CD14-positive monocyte (primary cell): ENCODE measurements around the gene GRIK5. TPM values are rescaled to one million over a fixed set of nuclear protein-coding genes. Genes with fewer than 3 reads are reported as not detected.

Source experiments
- DNase-seq, 3 donors: peaks; one replicate each; pipeline ENCODE4 v3.0.0-alpha.2; 2011 to 2022
- H2AFZ ChIP-seq: 2 replicates; pipeline ENCODE4 v1.6.0; 2012; ENCODE audit warnings: mild to moderate bottlenecking, low read depth, low read length, inconsistent platforms; ENCODE audit not compliant: insufficient read depth, poor library complexity, severe bottlenecking
- H3K27ac ChIP-seq, 2 donors: 1 replicate in 1 of 2; 2 replicates in 1 of 2; pipeline ENCODE4 v1.5.1; 2012 to 2013; ENCODE audit warnings: low read length in 2 of 2, control low read depth in 1 of 2, inconsistent platforms in 1 of 2, low read depth in 1 of 2, mild to moderate bottlenecking in 1 of 2
- H3K27me3 ChIP-seq, 2 donors: one replicate each; pipeline versions ENCODE4 v1.6.0 to v1.6.1; 2011 to 2013; ENCODE audit warnings: low read length in 2 of 2; ENCODE audit not compliant: control insufficient read depth in 2 of 2, insufficient read depth in 2 of 2
- H3K36me3 ChIP-seq, 2 donors: replicated peaks in 1 of 2; 1 replicate in 1 of 2; 2 replicates in 1 of 2; pipeline versions ENCODE4 v1.5.1 to v1.6.1; 2012 to 2013; ENCODE audit warnings: low read length in 2 of 2, control low read depth in 1 of 2, inconsistent platforms in 1 of 2, mild to moderate bottlenecking in 1 of 2; ENCODE audit not compliant: insufficient read depth in 2 of 2, control insufficient read depth in 1 of 2
- H3K4me1 ChIP-seq, 2 donors: 1 replicate in 1 of 2; 2 replicates in 1 of 2; pipeline versions ENCODE4 v1.5.1 to v1.6.1; 2012 to 2013; ENCODE audit warnings: low read length in 2 of 2, control low read depth in 1 of 2, inconsistent platforms in 1 of 2, mild to moderate bottlenecking in 1 of 2, moderate library complexity in 1 of 2; ENCODE audit not compliant: insufficient read depth in 2 of 2, control insufficient read depth in 1 of 2
- H3K4me2 ChIP-seq: replicated peaks from 2 replicates; pipeline ENCODE3; 2012; ENCODE audit warnings: low read length, moderate library complexity, mild to moderate bottlenecking; ENCODE audit not compliant: poor library complexity, severe bottlenecking; ENCODE audit errors: extremely low read depth
- H3K4me3 ChIP-seq, 3 experiments: fragments of 200-600 bp in 1 of 3; sonication (generic) in 1 of 3; replicated peaks in 1 of 3; 1 replicate in 2 of 3; 2 replicates in 1 of 3; pipeline ENCODE4 v1.5.1; 2011 to 2013; ENCODE audit warnings: low read length in 3 of 3, mild to moderate bottlenecking in 3 of 3, control low read depth in 2 of 3, low read depth in 2 of 3, inconsistent platforms in 1 of 3, moderate library complexity in 1 of 3
- H3K79me2 ChIP-seq: 2 replicates; pipeline ENCODE4 v1.6.0; 2012; ENCODE audit warnings: mild to moderate bottlenecking, control low read depth, inconsistent platforms, low read length, moderate library complexity; ENCODE audit not compliant: insufficient read depth
- H3K9ac ChIP-seq: 2 replicates; pipeline ENCODE4 v1.6.0; 2017; ENCODE audit warnings: low read length, mild to moderate bottlenecking; ENCODE audit not compliant: insufficient read depth, poor library complexity, severe bottlenecking
- H3K9me3 ChIP-seq, 2 donors: replicated peaks in 1 of 2; 1 replicate in 1 of 2; 2 replicates in 1 of 2; pipeline versions ENCODE4 v1.5.1 to v1.6.1; 2012 to 2013; ENCODE audit warnings: low read length in 2 of 2, control low read depth in 1 of 2; ENCODE audit not compliant: control insufficient read depth in 1 of 2, insufficient read depth in 1 of 2
- H4K20me1 ChIP-seq: 2 replicates; pipeline ENCODE4 v1.6.0; 2012; ENCODE audit warnings: mild to moderate bottlenecking, low read length, control low read depth, moderate library complexity; ENCODE audit not compliant: insufficient read depth
- H3K27ac Mint-ChIP-seq, 7 donors: one replicate each; pipeline ENCODE4 v1.8.0; 2020; ENCODE audit warnings: mild to moderate bottlenecking in 7 of 7, mixed read lengths in 7 of 7, moderate library complexity in 6 of 7, inconsistent platforms in 2 of 7
- H3K27me3 Mint-ChIP-seq, 3 donors: one replicate each; pipeline ENCODE4 v1.8.0; 2021 to 2022; ENCODE audit warnings: low read depth in 3 of 3, mild to moderate bottlenecking in 3 of 3, mixed read lengths in 3 of 3, moderate library complexity in 3 of 3, inconsistent platforms in 1 of 3
- H3K36me3 Mint-ChIP-seq, 2 donors: one replicate each; pipeline ENCODE4 v1.8.0; 2020; ENCODE audit warnings: mixed read lengths in 2 of 2, inconsistent platforms in 1 of 2, mild to moderate bottlenecking in 1 of 2
- H3K4me1 Mint-ChIP-seq: one replicate; pipeline ENCODE4 v1.8.0; 2020; ENCODE audit warnings: mild to moderate bottlenecking, mixed read lengths
- H3K4me3 Mint-ChIP-seq, 2 donors: one replicate each; pipeline ENCODE4 v1.8.0; 2020; ENCODE audit warnings: mild to moderate bottlenecking in 2 of 2, mixed read lengths in 2 of 2, moderate library complexity in 1 of 2
- H3K9me3 Mint-ChIP-seq, 7 donors: one replicate each; pipeline ENCODE4 v1.8.0; 2020 to 2022; ENCODE audit warnings: mixed read lengths in 7 of 7, mild to moderate bottlenecking in 6 of 7, moderate library complexity in 6 of 7, inconsistent platforms in 2 of 7
- CTCF ChIP-seq: fragments of 200-600 bp; IDR thresholded peaks from one replicate; pipeline ENCODE4 v1.8.0; 2022; ENCODE audit warnings: antibody characterized with exemption, mild to moderate bottlenecking
- WGBS: methylation state at CpG from one replicate; pipeline ENCODE4 v1.1.5; 2013; ENCODE audit warnings: missing lambda C conversion rate; ENCODE audit not compliant: insufficient coverage; 5-methylcytosine and 5-hydroxymethylcytosine counted together
- intact Hi-C, 2 donors: fragments of 100-400 bp; cut with micrococcal nuclease; formaldehyde crosslinking; loops; one replicate each; pipeline versions ENCODE4 v1.15.0 to v1.15.1; 2023
- polyA plus RNA-seq, 3 donors: library from polyadenylated mRNA; depleted of rRNA in 1 of 3; unstranded in 2 of 3; stranded (reverse) in 1 of 3; fragments of 300-500 nt in 2 of 3; fragments of >200 nt in 1 of 3; fragmentation: Illumina TruSeq in 2 of 3; gene quantifications; 1 replicate in 2 of 3; 2 replicates in 1 of 3; pipeline ENCODE4 v1.2.3, GENCODE V29; 2012 to 2021

GRIK5 gene
- polyA plus RNA-seq, 3 donors, result 0.12 to 0.28 TPM; not detected in 1

GRCh38 chr19:41957838-41958366 is 112.1 kb downstream of the GRIK5 start:
- Histone ChIP-seq H3K4me3 (peak overlapping the region; percentile 66 to 91 (median 91)), H3K79me2 (no peaks in the 10 kb centered on the region), H3K4me2 (peak overlapping the region; percentile 97), H2AFZ (peak overlapping the region; percentile 94), H4K20me1 (peaks cover 4% of the 10 kb centered on the region), H3K27ac (peak overlapping the region in 1 of 2 donors; percentile 84), H3K9ac (no peak overlapping the region), H3K27me3 (no peaks in the 10 kb centered on the region), H3K36me3 (peaks cover 0 to 16% of the 10 kb centered on the region in 2 donors), H3K9me3 (no peaks in the 10 kb centered on the region), H3K4me1 (peaks cover 21 to 25% of the 10 kb centered on the region in 2 donors)
- Mint-ChIP-seq H3K9me3 (peaks cover 0 to 2% (median 0%) of the 10 kb centered on the region in 7 donors), H3K4me1 (peaks cover 23% of the 10 kb centered on the region), H3K27ac (peak overlapping the region; percentile 71 to 93 (median 84)), H3K36me3 (peaks cover 17 to 24% of the 10 kb centered on the region in 2 donors), H3K27me3 (peaks cover 0 to 6% (median 1%) of the 10 kb centered on the region in 3 donors), H3K4me3 (peak overlapping the region; percentile 82 to 93)
- peak; percentile 64 to 73 (median 69) for DNase-seq
- TF ChIP-seq CTCF, result peak; percentile 88
- intact Hi-C loops, result loop anchor here (5.0 kb wide), 2 partner anchors 76 to 96 kb away; partner anchors contain the start of genes RPS19 (in 2 of the 2) and ARHGEF1 (in 1 of the 2)
- WGBS, result 22% methylated on average over 9 of the region's 10 CpGs

GRCh38 chr19:41957161-41957837 is 112.7 kb downstream of the GRIK5 start:
- peaks cover 23% of the 10 kb centered on the region for H3K4me1 Mint-ChIP-seq
- peaks cover 0 to 16% of the 10 kb centered on the region in 2 donors for H3K36me3 ChIP-seq
- H3K79me2 ChIP-seq, result no peaks in the 10 kb centered on the region
- H4K20me1 ChIP-seq, result peaks cover 4% of the 10 kb centered on the region
- H3K27ac Mint-ChIP-seq, result peak overlapping the region in 5 of 7 donors; percentile 24 to 93 (median 71)
- peak overlapping the region; percentile 97 for H3K4me2 ChIP-seq
- H3K27ac ChIP-seq, result no peak overlapping the region
- TF ChIP-seq CTCF, result no peak
- H3K4me3 Mint-ChIP-seq, result peak overlapping the region; percentile 82 to 93
- H3K36me3 Mint-ChIP-seq, result peaks cover 17 to 24% of the 10 kb centered on the region in 2 donors
- H3K9me3 Mint-ChIP-seq, result peaks cover 0 to 2% (median 0%) of the 10 kb centered on the region in 7 donors
- H3K27me3 ChIP-seq, result no peaks in the 10 kb centered on the region
- no peak for DNase-seq
- WGBS, result 84% methylated on average over 6 of the region's 11 CpGs
- H3K4me1 ChIP-seq, result peaks cover 21 to 25% of the 10 kb centered on the region in 2 donors
- no peaks in the 10 kb centered on the region for H3K9me3 ChIP-seq
- peaks cover 0 to 6% (median 1%) of the 10 kb centered on the region in 3 donors for H3K27me3 Mint-ChIP-seq
- H2AFZ ChIP-seq, result no peak overlapping the region
- intact Hi-C loops, result loop anchor here (5.0 kb wide), 2 partner anchors 75 to 95 kb away; partner anchors contain the start of genes RPS19 (in 2 of the 2) and ARHGEF1 (in 1 of the 2)
- no peak overlapping the region for H3K9ac ChIP-seq
- peak overlapping the region in 1 of 3 experiments; percentile 91 for H3K4me3 ChIP-seq
